ENCODE measurements around the gene ZC4H2.
A peak's percentile ranks its signal among the peaks of the same experiment; 100 is the strongest.
"Not testable (repeated sequence)": the region's sequence is repeated elsewhere in the genome, so short reads cannot be mapped to it uniquely, and the experiment has no call there.

The ZC4H2 gene, protein sequence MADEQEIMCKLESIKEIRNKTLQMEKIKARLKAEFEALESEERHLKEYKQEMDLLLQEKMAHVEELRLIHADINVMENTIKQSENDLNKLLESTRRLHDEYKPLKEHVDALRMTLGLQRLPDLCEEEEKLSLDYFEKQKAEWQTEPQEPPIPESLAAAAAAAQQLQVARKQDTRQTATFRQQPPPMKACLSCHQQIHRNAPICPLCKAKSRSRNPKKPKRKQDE

DNA sequence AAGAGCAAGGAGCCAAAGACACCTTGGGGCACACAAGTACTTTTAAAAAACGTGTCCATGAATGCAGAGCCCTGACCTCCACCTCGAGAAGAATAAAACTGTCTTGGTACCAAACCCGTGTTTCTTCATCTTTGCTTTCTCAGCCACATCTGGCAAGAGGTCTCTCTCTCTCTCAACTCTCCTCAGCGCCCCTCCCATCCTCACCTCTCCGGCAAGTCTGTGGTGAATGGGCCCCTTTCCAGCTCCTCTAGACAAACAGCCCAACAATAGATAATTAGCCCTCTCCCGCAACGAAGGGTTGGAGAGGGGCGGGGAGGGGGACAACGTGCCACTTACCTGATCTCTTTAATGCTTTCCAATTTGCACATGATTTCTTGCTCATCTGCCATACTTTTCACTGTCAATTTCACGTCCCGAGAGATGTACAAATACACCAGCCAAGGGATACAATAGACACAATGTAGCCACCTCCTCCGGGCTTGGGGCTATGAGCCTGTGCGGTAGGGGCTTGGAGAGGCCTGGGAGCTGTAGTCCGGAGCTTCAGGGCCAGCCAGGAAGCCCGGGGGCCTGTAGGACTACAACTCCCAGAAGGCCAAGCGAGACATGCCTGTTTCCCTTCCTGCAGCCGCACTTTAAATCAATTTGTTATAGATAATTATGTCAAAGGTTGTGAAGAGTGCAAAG is at the start of gene ZC4H2:
TSS of gene ZC4H2 (minus strand) at position 462 of the 684 bp plus-strand sequence. CDS start at position 389, 73 bp downstream.
- TF ChIP-seq, protein P1, sequence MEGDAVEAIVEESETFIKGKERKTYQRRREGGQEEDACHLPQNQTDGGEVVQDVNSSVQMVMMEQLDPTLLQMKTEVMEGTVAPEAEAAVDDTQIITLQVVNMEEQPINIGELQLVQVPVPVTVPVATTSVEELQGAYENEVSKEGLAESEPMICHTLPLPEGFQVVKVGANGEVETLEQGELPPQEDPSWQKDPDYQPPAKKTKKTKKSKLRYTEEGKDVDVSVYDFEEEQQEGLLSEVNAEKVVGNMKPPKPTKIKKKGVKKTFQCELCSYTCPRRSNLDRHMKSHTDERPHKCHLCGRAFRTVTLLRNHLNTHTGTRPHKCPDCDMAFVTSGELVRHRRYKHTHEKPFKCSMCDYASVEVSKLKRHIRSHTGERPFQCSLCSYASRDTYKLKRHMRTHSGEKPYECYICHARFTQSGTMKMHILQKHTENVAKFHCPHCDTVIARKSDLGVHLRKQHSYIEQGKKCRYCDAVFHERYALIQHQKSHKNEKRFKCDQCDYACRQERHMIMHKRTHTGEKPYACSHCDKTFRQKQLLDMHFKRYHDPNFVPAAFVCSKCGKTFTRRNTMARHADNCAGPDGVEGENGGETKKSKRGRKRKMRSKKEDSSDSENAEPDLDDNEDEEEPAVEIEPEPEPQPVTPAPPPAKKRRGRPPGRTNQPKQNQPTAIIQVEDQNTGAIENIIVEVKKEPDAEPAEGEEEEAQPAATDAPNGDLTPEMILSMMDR (IDR thresholded peaks at IDR 0.05; ENCODE audit: extremely low read depth, missing control alignments): no peak
- DNase-seq (ENCODE audit: low spot score): peak; percentile 76

DNA sequence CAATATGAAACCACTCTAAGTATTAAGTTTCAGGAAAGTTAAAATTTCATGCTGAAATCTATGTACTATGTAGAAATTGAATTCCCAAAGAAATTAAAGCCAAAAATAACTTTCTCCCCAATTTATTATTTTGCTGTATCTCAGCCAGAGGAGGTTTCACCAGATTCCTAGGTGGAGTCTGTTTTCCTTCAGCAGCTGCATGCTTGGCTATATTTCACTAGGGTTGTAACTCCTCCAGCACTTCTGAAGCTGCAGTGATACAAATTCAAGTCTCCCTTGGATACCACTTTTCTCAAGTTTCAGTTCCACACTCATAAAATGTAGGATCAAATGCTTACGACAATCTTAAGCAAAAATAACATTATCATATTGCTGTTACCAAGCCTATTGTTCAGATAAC is 41.2 kb upstream of the ZC4H2 start:
- TF ChIP-seq, protein P1 (IDR thresholded peaks at IDR 0.05; ENCODE audit: extremely low read depth, missing control alignments): no peak
- no peak for DNase-seq (ENCODE audit: low spot score)

DNA sequence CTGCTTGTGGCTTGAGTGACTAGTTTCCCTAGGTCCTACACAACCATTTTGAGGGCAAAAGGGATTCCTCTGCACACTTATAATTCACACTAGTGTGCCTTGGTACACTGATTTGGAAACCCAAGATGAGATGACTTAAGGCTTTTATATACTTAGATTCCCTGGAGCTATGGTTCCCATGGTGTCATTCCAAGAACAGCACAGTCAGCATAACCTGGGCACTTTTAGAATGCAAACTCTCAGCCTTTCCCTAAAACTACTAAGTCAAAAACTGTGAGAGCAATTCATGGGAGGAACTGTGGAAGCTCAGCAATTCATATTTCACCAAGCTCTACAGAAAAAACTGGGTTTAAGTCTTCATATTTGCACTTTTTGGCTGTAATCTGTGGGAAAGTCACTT is 38.0 kb upstream of the ZC4H2 start:
- TF ChIP-seq, protein P1 (IDR thresholded peaks at IDR 0.05; ENCODE audit: extremely low read depth, missing control alignments): no peak
- no peak for DNase-seq (ENCODE audit: low spot score)

DNA sequence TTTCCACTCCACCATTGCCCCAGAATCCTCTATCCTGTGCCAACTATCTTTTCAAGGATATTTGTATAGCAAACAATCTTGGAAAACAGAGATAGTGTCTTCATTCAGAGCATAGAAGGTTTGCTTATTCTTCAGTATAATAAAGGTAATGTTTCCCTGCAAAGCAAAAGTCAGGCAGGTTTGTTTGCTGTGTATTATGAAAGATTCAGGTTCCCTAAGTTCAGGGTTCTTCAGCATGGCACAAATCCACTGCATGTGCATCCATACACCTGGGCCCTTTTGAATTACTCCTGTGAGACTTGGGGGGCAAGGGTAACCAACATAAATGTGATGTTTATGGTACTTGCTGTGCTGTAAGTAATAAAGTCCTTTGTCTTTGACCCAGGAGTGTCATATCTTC is 33.2 kb upstream of the ZC4H2 start:
- TF ChIP-seq, protein P1 (IDR thresholded peaks at IDR 0.05; ENCODE audit: extremely low read depth, missing control alignments): no peak
- DNase-seq (ENCODE audit: low spot score): no peak

DNA sequence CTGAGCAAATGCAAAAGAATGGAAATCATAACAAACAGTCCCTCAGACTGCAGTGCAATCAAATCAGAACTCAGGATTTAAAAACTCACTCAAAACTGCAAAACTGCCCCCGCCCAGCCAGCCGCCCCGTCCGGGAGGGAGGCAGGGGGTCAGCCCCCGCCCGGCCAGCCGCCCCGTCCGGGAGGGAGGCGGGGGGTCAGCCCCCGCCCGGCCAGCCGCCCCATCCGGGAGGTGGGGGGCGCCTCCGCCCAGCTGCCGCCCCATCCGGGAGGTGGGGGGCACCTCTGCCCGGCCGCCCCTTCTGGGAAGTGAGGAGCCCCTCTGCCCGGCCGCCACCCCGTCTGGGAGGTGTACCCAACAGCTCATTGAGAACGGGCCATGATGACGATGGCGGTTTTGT is 26.0 kb upstream of the ZC4H2 start:
- DNase-seq (ENCODE audit: low spot score): not testable (repeated sequence)

DNA sequence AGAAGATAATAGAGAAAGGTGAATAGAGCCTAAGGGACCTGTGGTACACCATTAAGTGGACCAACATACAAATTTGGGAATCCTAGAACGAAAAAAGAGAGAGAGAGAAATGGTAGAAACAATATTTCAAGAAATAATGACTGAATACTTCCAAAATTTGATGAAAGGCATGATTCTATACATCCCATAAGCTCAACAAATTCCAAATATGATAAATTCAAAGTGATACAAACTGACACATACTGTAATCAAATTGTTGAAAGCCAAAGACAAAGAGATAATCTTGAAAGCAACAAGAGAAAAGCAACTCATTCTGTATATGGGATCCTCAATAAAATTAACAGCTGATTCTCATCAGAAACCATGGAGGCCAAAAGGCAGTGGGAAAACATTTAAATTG is 20.6 kb upstream of the ZC4H2 start:
- TF ChIP-seq, protein P1 (IDR thresholded peaks at IDR 0.05; ENCODE audit: extremely low read depth, missing control alignments): no peak
- DNase-seq (ENCODE audit: low spot score): no peak

DNA sequence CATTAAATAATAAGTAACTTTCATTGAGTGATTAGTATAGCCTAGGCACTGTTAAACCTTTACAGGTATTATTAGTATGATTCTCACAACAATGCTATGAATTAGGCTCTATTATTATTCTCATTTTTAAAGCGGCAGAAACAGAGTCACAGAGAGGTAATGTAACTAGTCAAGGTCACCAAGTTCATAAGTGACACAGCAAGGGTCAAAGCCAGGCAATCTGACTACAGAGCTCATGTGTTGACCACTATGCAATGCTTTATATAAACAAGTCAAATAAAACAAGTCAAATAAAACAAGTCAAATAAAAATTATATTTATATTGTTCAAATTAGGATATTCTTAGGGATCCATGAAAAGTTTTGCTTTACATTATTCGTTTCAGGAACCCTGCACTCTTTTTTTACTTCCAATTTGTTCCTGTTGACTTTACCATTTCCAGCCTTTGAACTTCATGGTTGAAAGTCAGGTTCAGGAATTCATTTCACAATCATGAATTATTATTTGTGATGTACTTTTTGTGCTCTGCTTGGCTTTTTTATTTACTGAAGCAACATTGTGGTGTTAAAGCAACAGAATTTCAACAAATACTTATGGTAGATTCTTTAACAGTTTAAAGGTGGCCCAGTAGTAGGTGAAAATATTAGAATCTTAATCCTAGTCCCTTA is 18.0 kb upstream of the ZC4H2 start:
- no peak for DNase-seq (ENCODE audit: low spot score)
- TF ChIP-seq, protein P1 (IDR thresholded peaks at IDR 0.05; ENCODE audit: extremely low read depth, missing control alignments): no peak

Data from GM20000 (cell line).